K562 (cell line): ENCODE data around the gene CNTRL. TPM values are rescaled to one million over a fixed set of nuclear protein-coding genes. Genes with fewer than 3 reads are reported as not detected.

Source experiments
- HDAC3 ChIP-seq: fragments of 450-650 bp; IDR thresholded peaks from 2 replicates; pipeline ENCODE4 v1.6.1; 2018; ENCODE audit warnings: borderline replicate concordance, mild to moderate bottlenecking, moderate library complexity; ENCODE audit not compliant: partially characterized antibody
- NUFIP1 ChIP-seq: fragments of 450-650 bp; IDR thresholded peaks from 2 replicates; pipeline ENCODE4 v1.6.1; 2018; ENCODE audit not compliant: partially characterized antibody
- RAD21 ChIP-seq, 2 experiments: fragments of 250-450 bp in 1 of 2; fragments of 450-650 bp in 1 of 2; sonication (Bioruptor Pico) in 1 of 2; formaldehyde crosslinking in 1 of 2; IDR thresholded peaks in 1 of 2; conservative IDR thresholded peaks in 1 of 2; 2 replicates each; pipeline versions ENCODE4 v1.4.0 to v1.8.0; 2020 to 2022; ENCODE audit warnings: mild to moderate bottlenecking in 2 of 2, moderate library complexity in 1 of 2
- SETDB1 ChIP-seq: IDR thresholded peaks from one replicate; pipeline ENCODE4 v1.6.1; 2012; ENCODE audit warnings: low read length, control low read depth, inconsistent platforms
- SIN3A ChIP-seq, 2 experiments: fragments of 150-350 bp in 1 of 2; IDR thresholded peaks; 2 replicates each; pipeline ENCODE4 v1.6.1; 2011 to 2016; ENCODE audit warnings: borderline replicate concordance in 2 of 2, low read depth in 2 of 2, low read length in 2 of 2, mild to moderate bottlenecking in 2 of 2, moderate library complexity in 2 of 2; ENCODE audit not compliant: control insufficient read depth in 1 of 2
- TFAM ChIP-seq: fragments of 250-450 bp; sonication (Bioruptor Pico); conservative IDR thresholded peaks from 2 replicates; pipeline ENCODE4 v1.5.0; 2021; ENCODE audit warnings: mild to moderate bottlenecking, moderate library complexity
- ZBED1 ChIP-seq: IDR thresholded peaks from 2 replicates; pipeline ENCODE4 v1.6.1; 2014
- ZNF232 ChIP-seq: sonication (generic); formaldehyde crosslinking; IDR thresholded peaks from 2 replicates; pipeline ENCODE4 v1.8.0; 2022; ENCODE audit warnings: mild to moderate bottlenecking, missing genetic modification reagents
- ZNF239 ChIP-seq: fragments of 250-450 bp; sonication (Bioruptor Pico); IDR thresholded peaks from 2 replicates; pipeline ENCODE4 v1.4.0; 2020; ENCODE audit warnings: mild to moderate bottlenecking
- ZNF79 ChIP-seq: fragments of 250-450 bp; sonication (Bioruptor Pico); IDR thresholded peaks from 2 replicates; pipeline ENCODE4 v1.4.0; 2020; ENCODE audit warnings: low read depth, mild to moderate bottlenecking, moderate library complexity
- polyA plus RNA-seq, 8 experiments: library from polyadenylated mRNA; depleted of rRNA in 4 of 8; stranded (reverse) in 5 of 8; unstranded in 3 of 8; fragments of >200 nt; fragmentation: Nextera tagmentation in 2 of 8; fragmentation: Illumina TruSeq in 1 of 8; extraction: Ambion mirVana in 2 of 8; extraction: Trizol in 1 of 8; gene quantifications; 2 replicates each; pipeline versions ENCODE4 v1.2.1 to v1.2.3, GENCODE V29; 2011 to 2014; ENCODE audit warnings: inconsistent platforms in 1 of 8, missing spikeins in 1 of 8
- total RNA-seq, 7 experiments: library from RNA; depleted of rRNA in 6 of 7; stranded (reverse); fragments of >200 nt in 6 of 7; fragmentation: Illumina TruSeq in 2 of 7; extraction: Trizol in 2 of 7; gene quantifications; 2 replicates each; pipeline versions ENCODE4 v1.2.1 to v1.2.3, GENCODE V29; 2011 to 2021; ENCODE audit warnings: low replicate concordance in 1 of 7
- TF ChIP-seq, protein P1 (sequence below): sonication (generic); IDR thresholded peaks from 2 replicates; pipeline ENCODE4 v1.6.1; 2016
- TF ChIP-seq, protein P2 (sequence below): fragments of 200-800 bp; sonication (Bioruptor generic); IDR thresholded peaks from 2 replicates; pipeline ENCODE4 v1.6.1; 2017; ENCODE audit warnings: missing genetic modification characterization, missing compliant biosample characterization
- TF ChIP-seq, protein P3 (sequence below): sonication (generic); formaldehyde crosslinking; IDR thresholded peaks from 2 replicates; pipeline ENCODE4 v1.8.1; 2023; ENCODE audit warnings: mild to moderate bottlenecking, missing genetic modification reagents

Gene CNTRL
- total and polyA plus RNA-seq, 9 of the 15 experiments (the other 6 are each of a cell fraction or from before 2014, with no cell fraction given), result 9.2 to 28.9 (median 20.5) TPM

DNA sequence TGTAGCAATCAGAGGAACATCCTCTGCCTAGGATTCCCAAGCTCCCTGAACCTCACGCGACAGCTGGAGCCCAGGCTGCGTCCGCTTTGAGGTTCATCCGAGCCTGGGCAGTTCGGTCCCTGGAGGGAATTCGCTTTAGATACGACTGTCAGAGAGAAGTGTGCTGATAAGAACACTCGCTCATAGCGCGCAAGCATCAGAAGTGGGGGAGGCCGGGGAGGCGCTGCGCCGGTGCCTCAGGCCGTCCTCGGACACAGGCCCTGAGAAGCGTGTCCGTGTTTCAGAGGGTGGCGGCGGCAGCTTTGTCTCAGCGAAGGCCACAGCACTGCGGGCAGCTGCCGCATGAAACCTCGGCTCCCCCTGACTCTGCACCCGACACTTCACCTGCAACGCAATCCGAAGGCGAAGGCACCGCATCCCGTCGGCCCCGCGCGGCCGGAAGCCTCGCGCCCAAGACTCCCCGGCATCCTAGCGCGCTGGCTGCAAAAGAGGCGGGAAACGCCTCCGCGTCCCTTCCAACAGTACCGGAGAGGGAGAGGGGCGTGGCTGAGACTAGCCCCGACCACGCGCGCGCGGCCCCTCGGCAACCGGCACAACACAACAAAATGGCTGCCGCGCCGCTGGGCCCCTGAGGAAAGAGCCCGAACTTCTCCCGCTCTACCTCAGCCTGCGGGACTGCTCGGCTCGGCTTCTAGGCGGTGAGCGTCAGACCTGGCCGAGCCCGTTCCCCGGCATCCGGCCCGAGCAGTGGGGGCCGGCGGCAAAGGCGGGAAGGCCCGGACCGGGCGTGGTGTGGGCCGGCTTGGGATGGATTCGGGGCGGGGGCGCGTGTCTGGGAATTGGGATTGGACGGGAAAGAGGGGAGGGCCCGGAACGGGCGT is at the start of gene CNTRL (continued):
- TF ChIP-seq RAD21 (CRISPR knock-in tag; conservative IDR thresholded peaks at IDR 0.05 in 1 of 2, IDR thresholded peaks at IDR 0.05 in 1 of 2) (no peak), SETDB1 (no peak), ZNF79 (CRISPR knock-in tag) (no peak), NUFIP1 (no peak), HDAC3 (no peak), SIN3A (IDR thresholded peaks at IDR 0.05; ENCODE audit: borderline replicate concordance in 2 of 2, control insufficient read depth in 1 of 2, low read depth in 2 of 2, low read length in 2 of 2) (peak; percentile 8 to 10; a peak in 2 of 4 replicates), ZNF239 (CRISPR knock-in tag) (no peak), ZBED1 (no peak), TFAM (no peak), ZNF232 (CRISPR knock-in tag) (peak; percentile 93)
- TF ChIP-seq, protein P1, sequence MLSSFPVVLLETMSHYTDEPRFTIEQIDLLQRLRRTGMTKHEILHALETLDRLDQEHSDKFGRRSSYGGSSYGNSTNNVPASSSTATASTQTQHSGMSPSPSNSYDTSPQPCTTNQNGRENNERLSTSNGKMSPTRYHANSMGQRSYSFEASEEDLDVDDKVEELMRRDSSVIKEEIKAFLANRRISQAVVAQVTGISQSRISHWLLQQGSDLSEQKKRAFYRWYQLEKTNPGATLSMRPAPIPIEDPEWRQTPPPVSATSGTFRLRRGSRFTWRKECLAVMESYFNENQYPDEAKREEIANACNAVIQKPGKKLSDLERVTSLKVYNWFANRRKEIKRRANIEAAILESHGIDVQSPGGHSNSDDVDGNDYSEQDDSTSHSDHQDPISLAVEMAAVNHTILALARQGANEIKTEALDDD, result no peak
- TF ChIP-seq, protein P2, sequence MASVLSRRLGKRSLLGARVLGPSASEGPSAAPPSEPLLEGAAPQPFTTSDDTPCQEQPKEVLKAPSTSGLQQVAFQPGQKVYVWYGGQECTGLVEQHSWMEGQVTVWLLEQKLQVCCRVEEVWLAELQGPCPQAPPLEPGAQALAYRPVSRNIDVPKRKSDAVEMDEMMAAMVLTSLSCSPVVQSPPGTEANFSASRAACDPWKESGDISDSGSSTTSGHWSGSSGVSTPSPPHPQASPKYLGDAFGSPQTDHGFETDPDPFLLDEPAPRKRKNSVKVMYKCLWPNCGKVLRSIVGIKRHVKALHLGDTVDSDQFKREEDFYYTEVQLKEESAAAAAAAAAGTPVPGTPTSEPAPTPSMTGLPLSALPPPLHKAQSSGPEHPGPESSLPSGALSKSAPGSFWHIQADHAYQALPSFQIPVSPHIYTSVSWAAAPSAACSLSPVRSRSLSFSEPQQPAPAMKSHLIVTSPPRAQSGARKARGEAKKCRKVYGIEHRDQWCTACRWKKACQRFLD (CRISPR knock-in tag), result peak; percentile 92
- TF ChIP-seq, protein P3, sequence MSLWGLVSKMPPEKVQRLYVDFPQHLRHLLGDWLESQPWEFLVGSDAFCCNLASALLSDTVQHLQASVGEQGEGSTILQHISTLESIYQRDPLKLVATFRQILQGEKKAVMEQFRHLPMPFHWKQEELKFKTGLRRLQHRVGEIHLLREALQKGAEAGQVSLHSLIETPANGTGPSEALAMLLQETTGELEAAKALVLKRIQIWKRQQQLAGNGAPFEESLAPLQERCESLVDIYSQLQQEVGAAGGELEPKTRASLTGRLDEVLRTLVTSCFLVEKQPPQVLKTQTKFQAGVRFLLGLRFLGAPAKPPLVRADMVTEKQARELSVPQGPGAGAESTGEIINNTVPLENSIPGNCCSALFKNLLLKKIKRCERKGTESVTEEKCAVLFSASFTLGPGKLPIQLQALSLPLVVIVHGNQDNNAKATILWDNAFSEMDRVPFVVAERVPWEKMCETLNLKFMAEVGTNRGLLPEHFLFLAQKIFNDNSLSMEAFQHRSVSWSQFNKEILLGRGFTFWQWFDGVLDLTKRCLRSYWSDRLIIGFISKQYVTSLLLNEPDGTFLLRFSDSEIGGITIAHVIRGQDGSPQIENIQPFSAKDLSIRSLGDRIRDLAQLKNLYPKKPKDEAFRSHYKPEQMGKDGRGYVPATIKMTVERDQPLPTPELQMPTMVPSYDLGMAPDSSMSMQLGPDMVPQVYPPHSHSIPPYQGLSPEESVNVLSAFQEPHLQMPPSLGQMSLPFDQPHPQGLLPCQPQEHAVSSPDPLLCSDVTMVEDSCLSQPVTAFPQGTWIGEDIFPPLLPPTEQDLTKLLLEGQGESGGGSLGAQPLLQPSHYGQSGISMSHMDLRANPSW (CRISPR knock-in tag), result peak; percentile 55; the same call in 1 of the 2 replicates
